ENCODE data around the gene GAS7.

Gene GAS7

GRCh38 chr17:9905902-9906301 lies 292.5 kb downstream of the GAS7 start:
- in situ Hi-C loops (cut with MboI; ENCODE audit: low sequenced_read_pairs, unreplicated experiment), result loop anchor here (10.0 kb wide), 1 partner anchor 59 kb away; no protein-coding TSS in a partner anchor
- peak; percentile 79 for DNase-seq (ENCODE audit: low spot score)
- TF ChIP-seq CTCF (IDR thresholded peaks at IDR 0.05; ENCODE audit: borderline replicate concordance, control extremely low read depth, extremely low read depth, insufficient read depth, missing control alignments), result peak; percentile 52

- TF ChIP-seq CTCF (IDR thresholded peaks at IDR 0.05; ENCODE audit: borderline replicate concordance, control extremely low read depth, extremely low read depth, insufficient read depth, missing control alignments), result no peak
- in situ Hi-C loops (cut with MboI; ENCODE audit: low sequenced_read_pairs, unreplicated experiment), result loop anchor here (10.0 kb wide), 1 partner anchor 60 kb away; no protein-coding TSS in a partner anchor
- DNase-seq (ENCODE audit: low spot score), result no peak
Measured at GRCh38 chr17:9905078-9905415, 293.4 kb downstream of the GAS7 start, which contains the start of gene RCVRN. Gene RCVRN, minus strand, starts transcription at chr17:9905271. Its CDS starts 91 bp downstream, at chr17:9905180.

- in situ Hi-C loops (cut with MboI; ENCODE audit: low sequenced_read_pairs, unreplicated experiment), result loop anchor here (10.0 kb wide), 1 partner anchor 60 kb away; no protein-coding TSS in a partner anchor
- no peak for DNase-seq (ENCODE audit: low spot score)
- TF ChIP-seq CTCF (IDR thresholded peaks at IDR 0.05; ENCODE audit: borderline replicate concordance, control extremely low read depth, extremely low read depth, insufficient read depth, missing control alignments), result no peak
Measured at GRCh38 chr17:9904277-9905077, 293.9 kb downstream of the GAS7 start.

GRCh38 chr17:9902120-9902519 lies 296.3 kb downstream of the GAS7 start:
- no peak for DNase-seq (ENCODE audit: low spot score)
- TF ChIP-seq CTCF (IDR thresholded peaks at IDR 0.05; ENCODE audit: borderline replicate concordance, control extremely low read depth, extremely low read depth, insufficient read depth, missing control alignments), result no peak
- in situ Hi-C loops (cut with MboI; ENCODE audit: low sequenced_read_pairs, unreplicated experiment), result loop anchor here (10.0 kb wide), 1 partner anchor 63 kb away; no protein-coding TSS in a partner anchor

GRCh38 chr17:9900784-9901183 lies 297.6 kb downstream of the GAS7 start:
- DNase-seq (ENCODE audit: low spot score), result no peak
- in situ Hi-C loops (cut with MboI; ENCODE audit: low sequenced_read_pairs, unreplicated experiment), result loop anchor here (10.0 kb wide), 1 partner anchor 64 kb away; no protein-coding TSS in a partner anchor
- no peak for TF ChIP-seq CTCF (IDR thresholded peaks at IDR 0.05; ENCODE audit: borderline replicate concordance, control extremely low read depth, extremely low read depth, insufficient read depth, missing control alignments)

GRCh38 chr17:9900044-9900594 lies 298.3 kb downstream of the GAS7 start:
- no peak for TF ChIP-seq CTCF (IDR thresholded peaks at IDR 0.05; ENCODE audit: borderline replicate concordance, control extremely low read depth, extremely low read depth, insufficient read depth, missing control alignments)
- in situ Hi-C loops (cut with MboI; ENCODE audit: low sequenced_read_pairs, unreplicated experiment), result loop anchor here (10.0 kb wide), 1 partner anchor 65 kb away; no protein-coding TSS in a partner anchor
- no peak for DNase-seq (ENCODE audit: low spot score)
